Neural progenitor cell (in vitro differentiated cells): ENCODE measurements around the gene APBB2. TPM values are rescaled to one million over a fixed set of nuclear protein-coding genes. Genes with fewer than 3 reads are reported as not detected.

ENCODE experiments used
- DNase-seq: peaks from one replicate; pipeline ENCODE4 v3.0.0-alpha.2; 2016; ENCODE audit warnings: low spot score
- H2AFZ ChIP-seq: fragments of 200-600 bp; sonication (generic); replicated peaks from 2 replicates; pipeline ENCODE4 v1.6.1; 2016; ENCODE audit warnings: antibody characterized with exemption
- H3F3A ChIP-seq: fragments of 200-600 bp; sonication (generic); 2 replicates; pipeline ENCODE4 v1.6.1; 2016; ENCODE audit warnings: antibody characterized with exemption, low read depth
- H3K27ac ChIP-seq: fragments of 200-600 bp; sonication (generic); 2 replicates; pipeline ENCODE4 v1.5.1; 2016; ENCODE audit warnings: mild to moderate bottlenecking
- H3K27me3 ChIP-seq: fragments of 200-600 bp; sonication (generic); 2 replicates; pipeline ENCODE4 v1.6.1; 2016; ENCODE audit warnings: mild to moderate bottlenecking, moderate library complexity
- H3K36me3 ChIP-seq: fragments of 200-600 bp; sonication (generic); 2 replicates; pipeline ENCODE4 v1.5.1; 2016
- H3K4me1 ChIP-seq: fragments of 200-600 bp; sonication (generic); 2 replicates; pipeline ENCODE4 v1.6.1; 2016; ENCODE audit warnings: mixed run types
- H3K4me2 ChIP-seq: fragments of 200-600 bp; sonication (generic); 2 replicates; pipeline ENCODE4 v1.6.1; 2016
- H3K4me3 ChIP-seq: fragments of 200-600 bp; sonication (generic); 2 replicates; pipeline ENCODE4 v1.5.1; 2016
- H3K79me2 ChIP-seq: fragments of 200-600 bp; sonication (generic); 2 replicates; pipeline ENCODE4 v1.6.1; 2016; ENCODE audit warnings: low read depth
- H3K9ac ChIP-seq: fragments of 200-600 bp; sonication (generic); 2 replicates; pipeline ENCODE4 v1.6.1; 2016
- H3K9me3 ChIP-seq: fragments of 200-600 bp; sonication (generic); 2 replicates; pipeline ENCODE4 v1.5.1; 2016; ENCODE audit warnings: low read depth
- H4K20me1 ChIP-seq: fragments of 200-600 bp; sonication (generic); 2 replicates; pipeline ENCODE4 v1.6.1; 2016; ENCODE audit warnings: low read depth
- H3K27ac Mint-ChIP-seq: 3 replicates; pipeline ENCODE4 v1.8.0; 2021; ENCODE audit warnings: mixed read lengths
- H3K27me3 Mint-ChIP-seq: 2 replicates; pipeline ENCODE4 v1.8.0; 2022; ENCODE audit warnings: low read depth, mild to moderate bottlenecking, inconsistent platforms, moderate library complexity, mixed read lengths; ENCODE audit not compliant: insufficient read depth
- H3K36me3 Mint-ChIP-seq: 3 replicates; pipeline ENCODE4 v1.8.0; 2021; ENCODE audit warnings: mixed read lengths
- H3K4me1 Mint-ChIP-seq: 3 replicates; pipeline ENCODE4 v1.8.0; 2021; ENCODE audit warnings: mixed read lengths
- H3K4me3 Mint-ChIP-seq: 3 replicates; pipeline ENCODE4 v1.8.0; 2021; ENCODE audit warnings: mild to moderate bottlenecking, moderate library complexity, mixed read lengths
- H3K9me3 Mint-ChIP-seq: 3 replicates; pipeline ENCODE4 v1.8.0; 2020; ENCODE audit warnings: mixed read lengths
- CTCF ChIP-seq: fragments of 200-600 bp; sonication (generic); IDR thresholded peaks from 2 replicates; pipeline ENCODE4 v1.5.1; 2017; ENCODE audit warnings: antibody characterized with exemption, mild to moderate bottlenecking
- EZH2 ChIP-seq: fragments of 200-600 bp; sonication (generic); IDR thresholded peaks from 2 replicates; pipeline ENCODE4 v1.6.1; 2017; ENCODE audit warnings: antibody characterized with exemption, mild to moderate bottlenecking, moderate library complexity
- EZH2phosphoT487 ChIP-seq: fragments of 200-600 bp; sonication (generic); IDR thresholded peaks from 2 replicates; pipeline ENCODE4 v1.6.1; 2017; ENCODE audit warnings: antibody characterized with exemption
- total RNA-seq: library from RNA; depleted of rRNA; stranded (reverse); fragments of >200 nt; gene quantifications from 2 replicates; pipeline ENCODE4 v1.2.3, GENCODE V29; 2015; ENCODE audit warnings: low replicate concordance

The APBB2 gene
- total RNA-seq, 1 donor from 2014 or later, result 83.2 TPM

- H3K79me2 ChIP-seq, result no peaks in the 10 kb centered on the region
- no peak overlapping the region for H3K27ac ChIP-seq
- no peaks in the 10 kb centered on the region for H3K9me3 Mint-ChIP-seq
- H3K4me2 ChIP-seq, result no peak overlapping the region
- DNase-seq, result no peak
- no peaks in the 10 kb centered on the region for H3F3A ChIP-seq
- no peaks in the 10 kb centered on the region for H3K36me3 ChIP-seq
- TF ChIP-seq CTCF (no peak), EZH2phosphoT487 (no peak), EZH2 (no peak)
- peaks cover 12% of the 10 kb centered on the region for H3K4me1 Mint-ChIP-seq
- H3K27me3 Mint-ChIP-seq, result peaks cover 2% of the 10 kb centered on the region
- H3K9me3 ChIP-seq, result no peaks in the 10 kb centered on the region
- peaks cover 10% of the 10 kb centered on the region for H3K4me1 ChIP-seq
- no peaks in the 10 kb centered on the region for H4K20me1 ChIP-seq
- no peak overlapping the region for H3K27ac Mint-ChIP-seq
- no peaks in the 10 kb centered on the region for H3K27me3 ChIP-seq
- H2AFZ ChIP-seq, result no peak overlapping the region
- H3K4me3 ChIP-seq, result no peak overlapping the region
- H3K4me3 Mint-ChIP-seq, result no peak overlapping the region
- H3K36me3 Mint-ChIP-seq, result no peaks in the 10 kb centered on the region
- H3K9ac ChIP-seq, result no peak overlapping the region
These were observed 301.7 kb downstream of the APBB2 start for GRCh38 chr4:40912460-40913184.

GRCh38 chr4:40910706-40911105 lies 303.6 kb downstream of the APBB2 start:
- peaks cover 8% of the 10 kb centered on the region for H3K4me1 Mint-ChIP-seq
- Histone ChIP-seq H4K20me1 (no peaks in the 10 kb centered on the region), H2AFZ (no peak overlapping the region), H3K36me3 (no peaks in the 10 kb centered on the region), H3K9me3 (no peaks in the 10 kb centered on the region), H3K4me3 (no peak overlapping the region), H3K79me2 (no peaks in the 10 kb centered on the region), H3K27ac (no peak overlapping the region), H3F3A (no peaks in the 10 kb centered on the region), H3K27me3 (no peaks in the 10 kb centered on the region), H3K9ac (no peak overlapping the region), H3K4me2 (no peak overlapping the region), H3K4me1 (peaks cover 7% of the 10 kb centered on the region)
- no peaks in the 10 kb centered on the region for H3K27me3 Mint-ChIP-seq
- DNase-seq, result no peak
- no peak overlapping the region for H3K4me3 Mint-ChIP-seq
- no peaks in the 10 kb centered on the region for H3K36me3 Mint-ChIP-seq
- no peak overlapping the region for H3K27ac Mint-ChIP-seq
- no peaks in the 10 kb centered on the region for H3K9me3 Mint-ChIP-seq
- TF ChIP-seq EZH2, result no peak
- TF ChIP-seq CTCF, result no peak
- TF ChIP-seq EZH2phosphoT487, result no peak

- Histone ChIP-seq H4K20me1 (no peaks in the 10 kb centered on the region), H3F3A (no peaks in the 10 kb centered on the region), H3K4me2 (no peak overlapping the region), H2AFZ (no peak overlapping the region), H3K4me1 (no peaks in the 10 kb centered on the region), H3K4me3 (no peak overlapping the region), H3K9me3 (no peaks in the 10 kb centered on the region), H3K9ac (no peak overlapping the region), H3K79me2 (no peaks in the 10 kb centered on the region), H3K36me3 (no peaks in the 10 kb centered on the region), H3K27ac (no peak overlapping the region), H3K27me3 (no peaks in the 10 kb centered on the region)
- H3K4me1 Mint-ChIP-seq, result peaks cover 3% of the 10 kb centered on the region
- no peak overlapping the region for H3K4me3 Mint-ChIP-seq
- TF ChIP-seq EZH2 (no peak), CTCF (no peak), EZH2phosphoT487 (no peak)
- H3K9me3 Mint-ChIP-seq, result no peaks in the 10 kb centered on the region
- H3K36me3 Mint-ChIP-seq, result no peaks in the 10 kb centered on the region
- H3K27ac Mint-ChIP-seq, result no peak overlapping the region
- DNase-seq, result no peak
- no peaks in the 10 kb centered on the region for H3K27me3 Mint-ChIP-seq
These were observed 304.9 kb downstream of the APBB2 start for GRCh38 chr4:40909363-40909876.
